ENCODE data around the gene CDC7. TPM values are rescaled to one million over a fixed set of nuclear protein-coding genes. Genes with fewer than 3 reads are reported as not detected.

Gene CDC7
- polyA plus RNA-seq, 2 of the 4 experiments (the other 2 are of a cell fraction), result 10.1 to 16.8 TPM

DNA sequence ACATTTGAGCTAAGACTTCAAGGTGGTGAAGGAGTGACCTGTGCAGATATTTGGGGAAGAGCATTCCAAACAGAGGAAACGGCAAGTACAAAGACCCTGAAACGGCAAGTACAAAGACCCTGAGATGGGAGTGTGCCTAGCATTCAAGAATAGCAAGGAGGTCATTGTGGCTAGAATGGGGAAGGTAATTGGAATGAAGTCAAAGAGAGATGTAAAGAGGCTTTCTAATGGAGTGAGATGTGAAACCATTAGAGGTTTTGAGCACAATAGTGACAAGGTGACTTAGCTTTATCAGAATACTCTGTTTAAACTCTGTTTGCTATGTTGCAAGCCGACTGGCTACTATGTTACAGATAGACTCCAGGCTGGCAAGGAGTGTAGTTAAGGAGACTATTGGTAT, 4.4 kb downstream of the CDC7 start:
- FAIRE-seq, result no peak
- no peak overlapping the region for H3K27ac ChIP-seq
- no peak overlapping the region for H3K4me3 ChIP-seq
- ChIA-PET POLR2A (no interaction called here), CTCF (interaction anchor here (0.7 to 1.5 kb wide), 2 partner anchors 338 to 493 kb away, joined by 3 read pairs; no protein-coding TSS in a partner anchor)
- H3K9me3 ChIP-seq, result no peaks in the 10 kb centered on the region
- WGBS (ENCODE audit: missing lambda C conversion rate), result 87% methylated on average over 3 of the region's 3 CpGs
- peaks cover 15% of the 10 kb centered on the region for H3K4me1 ChIP-seq
- no peak for ATAC-seq
- H3K4me2 ChIP-seq, result no peak overlapping the region
- DNase-seq (ENCODE audit: low read depth in 1 of 2, low spot score in 1 of 2), result no peak
- no peak for TF ChIP-seq USF2 (IDR thresholded peaks at IDR 0.05)
- TF ChIP-seq RCOR1 (IDR thresholded peaks at IDR 0.05; ENCODE audit: low read depth, low read length), result no peak
- no peak for TF ChIP-seq MYC (IDR thresholded peaks at IDR 0.05; ENCODE audit: borderline replicate concordance, low read length)
- no peak for TF ChIP-seq MAFK (IDR thresholded peaks at IDR 0.05; ENCODE audit: partially characterized antibody)
- no peak for TF ChIP-seq HES2 (IDR thresholded peaks at IDR 0.05)
- no peak for TF ChIP-seq HOXB5 (CRISPR knock-in tag; IDR thresholded peaks at IDR 0.05)
- TF ChIP-seq SREBF2 (IDR thresholded peaks at IDR 0.05), result no peak
- TF ChIP-seq TFCP2L1 (CRISPR knock-in tag; IDR thresholded peaks at IDR 0.05), result no peak
- no peak for TF ChIP-seq HDAC2 (IDR thresholded peaks at IDR 0.05)
- TF ChIP-seq, protein P1, sequence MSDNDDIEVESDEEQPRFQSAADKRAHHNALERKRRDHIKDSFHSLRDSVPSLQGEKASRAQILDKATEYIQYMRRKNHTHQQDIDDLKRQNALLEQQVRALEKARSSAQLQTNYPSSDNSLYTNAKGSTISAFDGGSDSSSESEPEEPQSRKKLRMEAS (IDR thresholded peaks at IDR 0.05), result no peak
- no peak for TF ChIP-seq KDM5A (IDR thresholded peaks at IDR 0.05)
- no peak for TF ChIP-seq CBX2 (IDR thresholded peaks at IDR 0.05; ENCODE audit: borderline replicate concordance, low read depth)
- no peak for TF ChIP-seq NPAS2 (CRISPR knock-in tag; IDR thresholded peaks at IDR 0.05; ENCODE audit: borderline replicate concordance)
- no peak for TF ChIP-seq EHMT2 (IDR thresholded peaks at IDR 0.05; ENCODE audit: low read depth)
- no peak for TF ChIP-seq RNF2 (IDR thresholded peaks at IDR 0.05; ENCODE audit: borderline replicate concordance, low read depth)
- TF ChIP-seq NR3C1 (IDR thresholded peaks at IDR 0.05), result no peak
- no peak for TF ChIP-seq EP300 (IDR thresholded peaks at IDR 0.05)
- TF ChIP-seq TP53 (CRISPR knock-in tag; IDR thresholded peaks at IDR 0.05), result no peak
- no peak for TF ChIP-seq ESRRA (IDR thresholded peaks at IDR 0.05; ENCODE audit: borderline replicate concordance, low read length)
- TF ChIP-seq JUN (IDR thresholded peaks at IDR 0.05), result no peak

DNA sequence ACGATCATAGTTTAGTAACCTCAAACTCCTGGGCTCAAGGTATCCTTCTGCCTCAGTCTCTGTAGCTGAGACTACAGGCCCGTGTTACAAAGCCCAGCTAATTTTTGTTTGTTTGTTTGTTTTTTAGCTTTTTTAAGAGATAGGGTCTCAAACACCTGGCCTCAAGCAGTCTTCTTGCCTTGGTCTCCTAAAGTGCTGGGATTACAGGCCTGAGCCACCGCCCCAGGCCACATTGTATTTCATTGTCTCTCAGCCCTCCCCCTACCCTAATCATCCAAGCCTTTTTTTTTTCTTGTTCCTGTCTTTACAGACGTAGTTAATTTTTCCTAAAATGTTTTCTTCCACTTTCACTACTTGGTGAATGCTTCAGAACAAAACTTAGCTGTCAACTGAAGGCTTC, 5.4 kb downstream of the CDC7 start:
- peaks cover 15% of the 10 kb centered on the region for H3K4me1 ChIP-seq
- ATAC-seq (no peak), DNase-seq (ENCODE audit: low read depth in 1 of 2, low spot score in 1 of 2) (no peak), FAIRE-seq (no peak)
- H3K4me2 ChIP-seq, result no peak overlapping the region
- POLR2A ChIA-PET, result no interaction called here
- TF ChIP-seq SMC3 (IDR thresholded peaks at IDR 0.05), result no peak
- no peak for TF ChIP-seq ZNF302 (CRISPR knock-in tag; IDR thresholded peaks at IDR 0.05)
- TF ChIP-seq KDM1A (IDR thresholded peaks at IDR 0.05; ENCODE audit: low read depth), result no peak
- TF ChIP-seq, protein P2, sequence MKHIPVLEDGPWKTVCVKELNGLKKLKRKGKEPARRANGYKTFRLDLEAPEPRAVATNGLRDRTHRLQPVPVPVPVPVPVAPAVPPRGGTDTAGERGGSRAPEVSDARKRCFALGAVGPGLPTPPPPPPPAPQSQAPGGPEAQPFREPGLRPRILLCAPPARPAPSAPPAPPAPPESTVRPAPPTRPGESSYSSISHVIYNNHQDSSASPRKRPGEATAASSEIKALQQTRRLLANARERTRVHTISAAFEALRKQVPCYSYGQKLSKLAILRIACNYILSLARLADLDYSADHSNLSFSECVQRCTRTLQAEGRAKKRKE (CRISPR knock-in tag; IDR thresholded peaks at IDR 0.05; ENCODE audit: low read depth), result no peak
- TF ChIP-seq REST (IDR thresholded peaks at IDR 0.05), result no peak
- no peak for TF ChIP-seq MAZ (IDR thresholded peaks at IDR 0.05; ENCODE audit: borderline replicate concordance, low read depth, low read length)
- TF ChIP-seq PHF8 (IDR thresholded peaks at IDR 0.05; ENCODE audit: borderline replicate concordance, low read depth), result no peak
- TF ChIP-seq CBX2 (IDR thresholded peaks at IDR 0.05; ENCODE audit: borderline replicate concordance, low read depth), result no peak
- TF ChIP-seq RAD21 (conservative IDR thresholded peaks at IDR 0.05 in 1 of 2, IDR thresholded peaks at IDR 0.05 in 1 of 2), result no peak
- TF ChIP-seq MAFK (IDR thresholded peaks at IDR 0.05; ENCODE audit: partially characterized antibody), result no peak
- no peak for TF ChIP-seq SREBF2 (IDR thresholded peaks at IDR 0.05)
- no peak for TF ChIP-seq JUNB (IDR thresholded peaks at IDR 0.05)
- no peak for TF ChIP-seq CEBPB (IDR thresholded peaks at IDR 0.05)
- no peak for TF ChIP-seq JUN (IDR thresholded peaks at IDR 0.05)
- TF ChIP-seq CBX8 (IDR thresholded peaks at IDR 0.05), result no peak
- no peaks in the 10 kb centered on the region for H3K9me3 ChIP-seq
- CTCF ChIA-PET, result no interaction called here
- 83% methylated on average over 4 of the region's 4 CpGs for WGBS (ENCODE audit: missing lambda C conversion rate)
- no peak overlapping the region for H3K4me3 ChIP-seq
- H3K27ac ChIP-seq, result no peak overlapping the region

Data from A549 (cell line).